GM12891 (cell line): ENCODE data around the gene GPR17.

Source experiments
- PAX5 ChIP-seq: IDR thresholded peaks from 2 replicates; pipeline ENCODE4 v1.6.1; 2011; ENCODE audit warnings: low read length, moderate library complexity, mild to moderate bottlenecking; ENCODE audit not compliant: insufficient read depth, severe bottlenecking
- POLR2A ChIP-seq: IDR thresholded peaks from 2 replicates; pipeline ENCODE4 v1.6.1; 2011; ENCODE audit warnings: low read depth, low read length, control low read depth
- POLR2AphosphoS5 ChIP-seq: IDR thresholded peaks from 2 replicates; pipeline ENCODE4 v1.6.1; 2011; ENCODE audit warnings: low read depth, low read length, control low read depth
- SPI1 ChIP-seq: IDR thresholded peaks from 2 replicates; pipeline ENCODE4 v1.6.1; 2011; ENCODE audit warnings: low read depth, low read length, control low read depth
- TAF1 ChIP-seq: IDR thresholded peaks from 2 replicates; pipeline ENCODE4 v1.6.1; 2011; ENCODE audit warnings: low read depth, low read length, control low read depth

DNA sequence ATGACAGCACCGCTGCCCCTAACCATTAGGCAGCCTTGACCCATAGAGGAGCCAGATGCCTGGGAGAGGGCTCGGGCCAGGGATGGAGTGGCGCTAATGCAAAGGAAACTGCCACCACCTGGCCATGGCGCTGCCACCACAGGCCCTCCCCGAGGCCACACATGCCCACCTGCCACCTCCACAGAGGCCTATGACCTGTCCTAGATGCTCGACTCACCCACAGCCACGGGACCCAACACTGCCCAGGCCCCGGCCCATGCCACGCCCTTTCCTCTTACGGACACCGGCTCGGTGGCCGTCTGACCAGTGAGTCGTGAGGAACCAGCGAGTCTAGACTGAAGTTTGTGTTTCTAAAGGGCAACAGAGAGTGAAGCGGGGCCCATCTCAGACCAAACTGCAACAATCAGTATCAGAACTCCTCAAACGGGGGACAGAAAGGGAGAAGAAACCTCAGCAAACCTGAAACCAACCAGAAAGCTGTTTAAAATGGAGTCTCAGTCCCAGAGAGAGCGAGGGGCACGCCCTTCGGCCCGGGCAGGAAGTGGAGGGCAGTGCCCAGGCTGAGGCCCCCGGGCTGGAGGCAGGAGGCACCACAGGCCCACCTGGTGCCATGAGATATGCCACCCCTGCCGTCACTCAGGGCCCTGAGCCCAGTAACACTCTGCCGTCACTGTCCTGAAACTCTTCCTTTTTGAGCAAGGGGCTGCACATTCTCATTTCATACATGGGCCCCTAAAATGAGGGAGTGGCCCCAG lies 711 bp downstream of the GPR17 start:
- no peak for TF ChIP-seq TAF1
- no peak for TF ChIP-seq POLR2AphosphoS5
- no peak for TF ChIP-seq POLR2A
- no peak for TF ChIP-seq SPI1
- no peak for TF ChIP-seq PAX5
